HFF-Myc (cell line): Measurements from ENCODE around the gene TANK.
"Not testable (repeated sequence)": the region's sequence is repeated elsewhere in the genome, so short reads cannot be mapped to it uniquely, and the experiment has no call there.

Experiments used
- DNase-seq: peaks from one replicate; pipeline ENCODE4 v3.0.0-alpha.2; 2011; ENCODE audit warnings: low read depth; ENCODE audit errors: extremely low read depth
- H3K4me3 ChIP-seq: replicated peaks from 2 replicates; pipeline ENCODE4 v1.5.1; 2011; ENCODE audit warnings: low read depth, mild to moderate bottlenecking, control low read depth, low read length
- CTCF ChIP-seq: IDR thresholded peaks from 2 replicates; pipeline ENCODE4 v1.5.1; 2012; ENCODE audit warnings: mild to moderate bottlenecking, low read depth, low read length, control low read depth; ENCODE audit errors: missing control alignments

The TANK gene

DNA sequence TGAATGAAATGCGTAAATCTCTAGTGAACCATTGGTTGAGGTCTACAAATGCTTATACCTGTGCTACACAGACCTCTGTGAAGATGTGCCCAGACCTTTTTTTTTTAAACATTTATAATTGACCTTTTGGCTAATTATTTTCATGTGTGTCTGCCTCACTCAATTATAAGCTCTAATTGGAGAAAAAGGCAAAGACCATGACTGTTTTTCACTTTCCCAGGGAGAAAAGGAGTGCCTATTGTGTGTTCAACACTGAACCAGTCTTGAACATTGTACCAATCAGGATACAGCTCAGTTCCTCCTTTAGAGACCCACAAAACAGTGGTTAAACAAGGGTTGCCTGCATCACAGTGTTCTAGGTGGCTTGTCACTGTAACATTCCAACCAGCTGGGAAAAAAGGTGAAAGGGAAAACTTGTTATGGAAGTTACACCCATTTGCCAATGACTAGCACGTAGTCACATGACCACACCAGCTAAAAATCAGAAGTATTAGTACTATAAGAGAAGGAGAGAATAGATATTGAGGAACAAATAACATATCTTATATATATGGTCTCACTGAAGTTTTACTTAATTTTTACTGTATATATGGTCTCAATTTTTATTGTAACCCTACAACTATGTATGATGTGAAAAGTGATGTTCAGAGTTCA lies 13.4 kb downstream of the TANK start:
- no peak for TF ChIP-seq CTCF
- H3K4me3 ChIP-seq: no peak overlapping the region
- no peak for DNase-seq

GRCh38 chr2:161177969-161178368 lies 17.7 kb downstream of the TANK start:
- no peak for DNase-seq
- no peak overlapping the region for H3K4me3 ChIP-seq
- no peak for TF ChIP-seq CTCF

GRCh38 chr2:161178756-161179155 lies 18.5 kb downstream of the TANK start:
- no peak for DNase-seq
- H3K4me3 ChIP-seq: no peak overlapping the region
- TF ChIP-seq CTCF: no peak

DNA sequence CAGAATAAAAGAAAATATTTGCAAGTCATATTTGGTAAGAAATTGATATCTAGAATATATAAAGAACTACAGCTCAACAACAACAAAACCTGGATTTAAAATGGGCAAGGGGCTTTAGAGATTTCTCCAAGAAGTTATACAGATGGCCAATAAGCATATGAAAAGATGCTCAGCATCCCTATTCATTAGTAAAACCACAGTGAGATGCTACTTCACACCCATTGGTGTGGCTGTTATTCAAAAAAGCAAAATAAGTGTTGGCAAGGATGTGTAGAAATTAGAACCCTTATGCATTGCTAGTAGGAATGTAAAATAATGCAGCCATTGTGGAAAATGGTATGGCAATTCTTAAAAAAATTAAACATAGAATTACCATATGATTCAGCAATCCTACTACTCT lies 29.8 kb downstream of the TANK start:
- no peak for TF ChIP-seq CTCF
- H3K4me3 ChIP-seq: no peak overlapping the region
- DNase-seq: no peak

GRCh38 chr2:161195602-161196001 lies 35.4 kb downstream of the TANK start:
- not testable (repeated sequence) for H3K4me3 ChIP-seq, DNase-seq

GRCh38 chr2:161199912-161200701 lies 39.9 kb downstream of the TANK start:
- no peak for DNase-seq
- no peak for TF ChIP-seq CTCF
- no peak overlapping the region for H3K4me3 ChIP-seq

- no peak for TF ChIP-seq CTCF
- DNase-seq: no peak
- no peak overlapping the region for H3K4me3 ChIP-seq
Observed at GRCh38 chr2:161204846-161205245, 44.6 kb downstream of the TANK start.
